CD4-positive, alpha-beta T cell treated with Interferon gamma for 1 hour (primary cell): ENCODE data around the gene LRR1.
A peak's percentile ranks its signal among the peaks of the same experiment; 100 is the strongest.
"Not testable (repeated sequence)": the region's sequence is repeated elsewhere in the genome, so short reads cannot be mapped to it uniquely, and the experiment has no call there.

Experiments
- DNase-seq: peaks from one replicate; pipeline ENCODE4 v3.0.0-alpha.2; 2020

LRR1 gene

GRCh38 chr14:49586673-49587460 lies 11.9 kb upstream of the LRR1 start:
- no peak for DNase-seq

- no peak for DNase-seq
Measured at GRCh38 chr14:49589387-49589786, 9.4 kb upstream of the LRR1 start.

- DNase-seq = no peak
Measured at GRCh38 chr14:49593016-49593415, 5.7 kb upstream of the LRR1 start.

- no peak for DNase-seq
Measured at GRCh38 chr14:49594347-49595091, 4.2 kb upstream of the LRR1 start.

- DNase-seq = no peak
Measured at GRCh38 chr14:49598189-49598484, 603 bp upstream of the LRR1 start.

GRCh38 chr14:49607583-49607982 lies 8.8 kb downstream of the LRR1 start:
- no peak for DNase-seq

GRCh38 chr14:49612251-49612650 lies 13.5 kb downstream of the LRR1 start:
- no peak for DNase-seq

- no peak for DNase-seq
Measured at GRCh38 chr14:49612671-49613070, 13.9 kb downstream of the LRR1 start.

- no peak for DNase-seq
Measured at GRCh38 chr14:49614196-49614595, 15.5 kb downstream of the LRR1 start.

- DNase-seq = no peak
Measured at GRCh38 chr14:49615776-49616175, 17.0 kb downstream of the LRR1 start.

- no peak for DNase-seq
Measured at GRCh38 chr14:49617852-49618519, 19.2 kb downstream of the LRR1 start.

- not testable (repeated sequence) for DNase-seq
Measured at GRCh38 chr14:49619273-49619672, 20.5 kb downstream of the LRR1 start.

- DNase-seq = no peak
Measured at GRCh38 chr14:49619730-49620129, 21.0 kb downstream of the LRR1 start.

- DNase-seq = peak; percentile 95
Measured at GRCh38 chr14:49620182-49621113, 21.7 kb downstream of the LRR1 start, which contains the start of the genes MGAT2 and RPL36AL. Gene MGAT2 (plus strand): TSS chr14:49620799. CDS start chr14:49621269, 470 bp downstream. Gene RPL36AL (minus strand): TSS chr14:49620626. CDS start chr14:49619104, 1,522 bp downstream.

- DNase-seq = peak; percentile 72
Measured at GRCh38 chr14:49621114-49621881, 22.6 kb downstream of the LRR1 start.

GRCh38 chr14:49622022-49622607 lies 23.4 kb downstream of the LRR1 start:
- DNase-seq = no peak

GRCh38 chr14:49623387-49623786 lies 24.6 kb downstream of the LRR1 start:
- no peak for DNase-seq

- no peak for DNase-seq
Measured at GRCh38 chr14:49623941-49624839, 25.4 kb downstream of the LRR1 start.

GRCh38 chr14:49633640-49634546 lies 35.2 kb downstream of the LRR1 start:
- DNase-seq = peak; percentile 94
